ENCODE data around the gene PRSS57.

PRSS57 gene

DNA sequence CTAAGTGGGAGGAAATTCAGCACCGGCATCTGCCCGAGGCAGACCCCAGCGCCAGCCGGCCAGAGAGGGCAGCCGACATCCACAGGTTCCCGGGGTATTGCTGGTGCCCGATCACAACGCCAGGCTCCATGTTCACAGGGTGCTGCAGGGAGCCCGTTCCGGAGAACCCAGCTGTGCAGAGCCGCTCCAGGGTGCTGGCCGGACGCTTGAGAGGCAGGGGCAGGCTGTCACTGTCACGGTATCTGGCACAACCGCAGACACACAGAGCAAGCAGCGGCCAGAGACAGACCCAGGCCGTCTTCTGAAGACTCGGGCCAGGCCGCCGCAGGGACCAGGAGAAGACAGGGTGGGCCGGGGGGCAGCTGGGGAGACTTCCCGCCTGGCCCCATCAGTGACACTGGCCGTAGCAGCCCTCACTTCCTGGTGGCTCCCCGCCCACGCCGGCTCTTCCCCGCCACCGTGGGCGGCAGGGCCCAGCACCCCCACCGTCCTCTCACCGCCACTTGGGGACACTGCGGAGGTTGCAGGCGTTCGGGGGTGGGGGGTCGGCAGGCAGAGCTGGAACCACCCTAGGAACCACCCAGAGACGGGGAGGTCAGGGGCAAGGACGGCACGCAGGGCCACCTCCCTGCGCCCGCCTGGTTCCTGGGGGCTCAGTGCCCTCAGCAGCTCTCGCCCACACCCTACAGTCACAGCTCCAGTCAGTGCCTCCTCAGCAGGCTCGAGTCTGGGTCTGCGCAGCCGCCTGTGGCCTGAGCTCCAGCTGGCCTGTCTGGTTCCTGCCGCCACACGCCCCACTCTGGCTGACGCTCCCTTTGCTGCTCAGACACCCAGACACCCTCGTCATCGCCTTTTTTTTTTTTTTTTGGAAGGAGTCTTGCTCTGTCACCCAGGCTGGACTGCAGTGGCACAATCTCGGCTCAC, 36.1 kb downstream of the PRSS57 start:
- peak overlapping the region; percentile 70 for H3K9ac ChIP-seq (ENCODE audit: low read depth, low read length, poor library complexity)
- no peak overlapping the region for H3K27ac ChIP-seq (replicated peaks; ENCODE audit: low read length)
- H2BK12ac ChIP-seq (ENCODE audit: low read length), result no peak overlapping the region
- H3K18ac ChIP-seq (ENCODE audit: low read length), result no peak overlapping the region
- WGBS, 2 donors (ENCODE audit: extremely low coverage in 2 of 2, insufficient read length in 2 of 2, insufficient replicate concordance in 1 of 2), result no CpG with 5 or more reads among the region's 50 CpGs
- H3K23ac ChIP-seq (ENCODE audit: low read depth, low read length, poor library complexity), result peak overlapping the region; percentile 43
- H3K27me3 ChIP-seq (ENCODE audit: control insufficient read depth in 3 of 3, insufficient read depth in 3 of 3, low read depth in 1 of 3, low read length in 3 of 3), result no peaks in the 10 kb centered on the region
- no peak overlapping the region for H3K4ac ChIP-seq (ENCODE audit: low read length)
- DNase-seq (ENCODE audit: low spot score), result no peak
- peaks cover 4 to 5% of the 10 kb centered on the region in 2 donors for H3K9me3 ChIP-seq (replicated peaks in 1 of 2; ENCODE audit: control insufficient read depth in 2 of 2, insufficient read depth in 1 of 2, low read depth in 1 of 2, low read length in 2 of 2)
- no peak overlapping the region for H2AK5ac ChIP-seq (ENCODE audit: low read depth, low read length)
- H2BK5ac ChIP-seq (ENCODE audit: low read length), result no peak overlapping the region
- H3K14ac ChIP-seq (ENCODE audit: low read length), result no peak overlapping the region
- H3K36me3 ChIP-seq (replicated peaks in 1 of 2; ENCODE audit: control insufficient read depth in 2 of 2, insufficient read depth in 2 of 2, low read length in 2 of 2), result peaks cover 4 to 27% of the 10 kb centered on the region in 2 donors
- peaks cover 61% of the 10 kb centered on the region for H3K79me1 ChIP-seq (ENCODE audit: low read depth, low read length)
- no peak overlapping the region for H2BK120ac ChIP-seq (ENCODE audit: low read depth, low read length)
- no peak overlapping the region for H4K8ac ChIP-seq (ENCODE audit: low read depth, low read length)
- no peak overlapping the region for H2AFZ ChIP-seq (ENCODE audit: low read length)
- no peak overlapping the region for H2BK15ac ChIP-seq (ENCODE audit: low read length)
- no peak overlapping the region for H3K4me3 ChIP-seq (ENCODE audit: low read length in 2 of 2)
- H3K4me1 ChIP-seq (ENCODE audit: control insufficient read depth in 2 of 2, insufficient read depth in 1 of 2, low read depth in 1 of 2, low read length in 2 of 2), result peaks cover 12 to 13% of the 10 kb centered on the region in 2 donors
- no peak overlapping the region for H3K4me2 ChIP-seq (ENCODE audit: insufficient read depth, low read length, poor library complexity, severe bottlenecking)
- H4K91ac ChIP-seq (ENCODE audit: low read depth, low read length, poor library complexity), result no peak overlapping the region

- no peak for DNase-seq (ENCODE audit: low spot score)
- Histone ChIP-seq H3K4me3 (ENCODE audit: low read length in 2 of 2) (no peak overlapping the region), H3K18ac (ENCODE audit: low read length) (no peak overlapping the region), H4K91ac (ENCODE audit: low read depth, low read length, poor library complexity) (no peak overlapping the region), H4K8ac (ENCODE audit: low read depth, low read length) (no peak overlapping the region), H2AFZ (ENCODE audit: low read length) (no peak overlapping the region), H3K9ac (ENCODE audit: low read depth, low read length, poor library complexity) (peak overlapping the region; percentile 70), H3K23ac (ENCODE audit: low read depth, low read length, poor library complexity) (peak overlapping the region; percentile 43), H3K79me1 (ENCODE audit: low read depth, low read length) (peaks cover 70% of the 10 kb centered on the region), H2BK120ac (ENCODE audit: low read depth, low read length) (no peak overlapping the region), H2BK5ac (ENCODE audit: low read length) (peak overlapping the region; percentile 39), H2AK5ac (ENCODE audit: low read depth, low read length) (no peak overlapping the region), H2BK12ac (ENCODE audit: low read length) (no peak overlapping the region), H3K27me3 (ENCODE audit: control insufficient read depth in 3 of 3, insufficient read depth in 3 of 3, low read depth in 1 of 3, low read length in 3 of 3) (no peaks in the 10 kb centered on the region), H3K9me3 (replicated peaks in 1 of 2; ENCODE audit: control insufficient read depth in 2 of 2, insufficient read depth in 1 of 2, low read depth in 1 of 2, low read length in 2 of 2) (no peaks in the 10 kb centered on the region), H3K4me2 (ENCODE audit: insufficient read depth, low read length, poor library complexity, severe bottlenecking) (no peak overlapping the region), H3K4me1 (ENCODE audit: control insufficient read depth in 2 of 2, insufficient read depth in 1 of 2, low read depth in 1 of 2, low read length in 2 of 2) (peaks cover 9 to 13% of the 10 kb centered on the region in 2 donors), H3K14ac (ENCODE audit: low read length) (no peak overlapping the region), H3K27ac (replicated peaks; ENCODE audit: low read length) (no peak overlapping the region), H3K36me3 (replicated peaks in 1 of 2; ENCODE audit: control insufficient read depth in 2 of 2, insufficient read depth in 2 of 2, low read length in 2 of 2) (peaks cover 4 to 36% of the 10 kb centered on the region in 2 donors), H2BK15ac (ENCODE audit: low read length) (no peak overlapping the region), H3K4ac (ENCODE audit: low read length) (no peak overlapping the region)
- WGBS, 2 donors (ENCODE audit: extremely low coverage in 2 of 2, insufficient read length in 2 of 2, insufficient replicate concordance in 1 of 2), result no CpG with 5 or more reads among the region's 33 CpGs
Measured at GRCh38 chr19:658059-658839, 37.0 kb downstream of the PRSS57 start.

DNA sequence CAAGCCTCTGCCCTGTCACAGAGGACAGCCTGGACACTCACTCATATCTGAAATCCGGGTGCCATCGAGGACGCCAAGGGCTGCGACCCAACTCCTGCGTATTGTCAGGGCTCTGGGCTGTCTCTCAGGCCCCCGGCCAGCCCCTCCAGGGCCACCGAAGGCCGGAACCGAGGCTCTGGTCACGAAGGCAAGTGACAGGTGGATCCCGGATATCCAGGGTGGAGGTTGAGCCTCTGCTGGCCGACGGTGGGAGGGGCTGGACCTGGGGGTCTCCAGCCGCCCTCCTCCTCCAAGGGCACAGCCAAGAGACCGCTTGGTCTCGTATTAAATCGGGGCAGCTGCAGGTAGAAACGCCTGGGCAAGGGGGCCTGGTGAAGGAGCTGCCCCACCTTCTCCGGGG, 37.6 kb downstream of the PRSS57 start:
- H3K4me2 ChIP-seq (ENCODE audit: insufficient read depth, low read length, poor library complexity, severe bottlenecking), result no peak overlapping the region
- no peak overlapping the region for H2AK5ac ChIP-seq (ENCODE audit: low read depth, low read length)
- H3K9me3 ChIP-seq (replicated peaks in 1 of 2; ENCODE audit: control insufficient read depth in 2 of 2, insufficient read depth in 1 of 2, low read depth in 1 of 2, low read length in 2 of 2), result no peaks in the 10 kb centered on the region
- H3K18ac ChIP-seq (ENCODE audit: low read length), result no peak overlapping the region
- no peak overlapping the region for H3K27ac ChIP-seq (replicated peaks; ENCODE audit: low read length)
- peaks cover 73% of the 10 kb centered on the region for H3K79me1 ChIP-seq (ENCODE audit: low read depth, low read length)
- H3K4ac ChIP-seq (ENCODE audit: low read length), result no peak overlapping the region
- H2BK15ac ChIP-seq (ENCODE audit: low read length), result no peak overlapping the region
- H2BK5ac ChIP-seq (ENCODE audit: low read length), result peak overlapping the region; percentile 75
- no CpG with 5 or more reads among the region's 19 CpGs for WGBS, 2 donors (ENCODE audit: extremely low coverage in 2 of 2, insufficient read length in 2 of 2, insufficient replicate concordance in 1 of 2)
- peak overlapping the region; percentile 93 for H3K23ac ChIP-seq (ENCODE audit: low read depth, low read length, poor library complexity)
- no peak overlapping the region for H2BK12ac ChIP-seq (ENCODE audit: low read length)
- H3K9ac ChIP-seq (ENCODE audit: low read depth, low read length, poor library complexity), result peak overlapping the region; percentile 44
- H4K91ac ChIP-seq (ENCODE audit: low read depth, low read length, poor library complexity), result no peak overlapping the region
- no peaks in the 10 kb centered on the region for H3K27me3 ChIP-seq (ENCODE audit: control insufficient read depth in 3 of 3, insufficient read depth in 3 of 3, low read depth in 1 of 3, low read length in 3 of 3)
- no peak for DNase-seq (ENCODE audit: low spot score)
- peak overlapping the region; percentile 31 for H2BK120ac ChIP-seq (ENCODE audit: low read depth, low read length)
- H3K36me3 ChIP-seq (replicated peaks in 1 of 2; ENCODE audit: control insufficient read depth in 2 of 2, insufficient read depth in 2 of 2, low read length in 2 of 2), result peaks cover 4 to 43% of the 10 kb centered on the region in 2 donors
- no peak overlapping the region for H3K4me3 ChIP-seq (ENCODE audit: low read length in 2 of 2)
- H4K8ac ChIP-seq (ENCODE audit: low read depth, low read length), result no peak overlapping the region
- peaks cover 9 to 13% of the 10 kb centered on the region in 2 donors for H3K4me1 ChIP-seq (ENCODE audit: control insufficient read depth in 2 of 2, insufficient read depth in 1 of 2, low read depth in 1 of 2, low read length in 2 of 2)
- H2AFZ ChIP-seq (ENCODE audit: low read length), result no peak overlapping the region
- H3K14ac ChIP-seq (ENCODE audit: low read length), result peak overlapping the region; percentile 21
